Spleen (tissue), 11 donors: ENCODE data around the gene SLCO4A1. TPM values are rescaled to one million over a fixed set of nuclear protein-coding genes. Genes with fewer than 3 reads are reported as not detected.

Experiments used
- DNase-seq: peaks from one replicate; pipeline ENCODE4 v3.0.0-alpha.2; 2020
- H3K27ac ChIP-seq, 8 donors: fragments of 200-600 bp; sonication (generic) in 7 of 8; 1 replicate in 4 of 8; 2 replicates in 4 of 8; pipeline versions ENCODE4 v1.5.0 to v1.8.0; 2016 to 2021; ENCODE audit warnings: inconsistent platforms in 4 of 8, mild to moderate bottlenecking in 4 of 8, moderate library complexity in 1 of 8
- H3K27me3 ChIP-seq, 7 donors: fragments of 200-600 bp; sonication (generic) in 6 of 7; replicated peaks in 1 of 7; 1 replicate in 4 of 7; 2 replicates in 3 of 7; pipeline versions ENCODE4 v1.5.0 to v1.8.0; 2016 to 2021; ENCODE audit warnings: inconsistent platforms in 3 of 7, mild to moderate bottlenecking in 1 of 7
- H3K36me3 ChIP-seq, 6 donors: fragments of 200-600 bp; sonication (generic) in 5 of 6; 1 replicate in 4 of 6; 2 replicates in 2 of 6; pipeline versions ENCODE4 v1.5.0 to v1.8.0; 2016 to 2021; ENCODE audit warnings: inconsistent platforms in 2 of 6
- H3K4me1 ChIP-seq, 6 donors: fragments of 200-600 bp; sonication (generic) in 5 of 6; 1 replicate in 3 of 6; 2 replicates in 3 of 6; pipeline versions ENCODE4 v1.5.0 to v1.8.0; 2016 to 2021; ENCODE audit warnings: inconsistent platforms in 3 of 6
- H3K4me3 ChIP-seq, 8 donors: fragments of 200-600 bp; sonication (generic) in 7 of 8; 1 replicate in 4 of 8; 2 replicates in 4 of 8; pipeline versions ENCODE4 v1.5.0 to v1.8.0; 2016 to 2021; ENCODE audit warnings: inconsistent platforms in 4 of 8, mild to moderate bottlenecking in 4 of 8, moderate library complexity in 2 of 8
- H3K9me3 ChIP-seq, 8 donors: fragments of 200-600 bp; sonication (generic) in 7 of 8; 1 replicate in 4 of 8; 2 replicates in 4 of 8; pipeline versions ENCODE4 v1.5.0 to v1.8.0; 2016 to 2021; ENCODE audit warnings: inconsistent platforms in 4 of 8
- POLR2A ChIP-seq, 3 donors: fragments of 450-650 bp; IDR thresholded peaks; one replicate each; pipeline ENCODE4 v1.5.1; 2017; ENCODE audit warnings: antibody characterized with exemption in 3 of 3, mild to moderate bottlenecking in 1 of 3
- POLR2AphosphoS5 ChIP-seq, 3 donors: sonication (generic); formaldehyde crosslinking; IDR thresholded peaks; one replicate each; pipeline ENCODE4 v1.5.1; 2017; ENCODE audit warnings: antibody characterized with exemption in 3 of 3
- WGBS, 5 donors: extraction: QIAGEN DNeasy Blood & Tissue Kit in 3 of 5; methylation state at CpG; one replicate each; pipeline versions ENCODE4 v1.1.5 to v1.1.7; 2013 to 2018; 5-methylcytosine and 5-hydroxymethylcytosine counted together
- intact Hi-C: fragments of 100-400 bp; cut with DNase I; formaldehyde crosslinking; loops from one replicate; pipeline ENCODE4 v1.15.0; 2023; ENCODE audit warnings: low total_unique reads
- polyA plus RNA-seq, 3 donors: library from polyadenylated mRNA; stranded (reverse); fragments of 200-250 nt; gene quantifications; one replicate each; pipeline ENCODE4 v1.2.1, GENCODE V29; 2013
- total RNA-seq, 7 donors: library from RNA; depleted of rRNA in 3 of 7; stranded (reverse); fragments of >200 nt in 3 of 7; fragmentation: NEBNext Ultra II Directional in 4 of 7; extraction: Animal tissue kit (Norgen Biotek cat#: 25700) in 4 of 7; gene quantifications; one replicate each; pipeline versions ENCODE4 v1.1.0 to v1.2.1, GENCODE V29; 2016 to 2021
- TF ChIP-seq, protein P1 (sequence below), 11 experiments: fragments of 200-600 bp in 7 of 11; fragments of 450-650 bp in 4 of 11; sonication (generic) in 4 of 11; IDR thresholded peaks in 8 of 11; conservative IDR thresholded peaks in 3 of 11; 1 replicate in 7 of 11; 2 replicates in 4 of 11; pipeline versions ENCODE4 v1.4.0 to v1.8.0; 2016 to 2021; ENCODE audit warnings: antibody characterized with exemption in 11 of 11, inconsistent platforms in 4 of 11, mild to moderate bottlenecking in 1 of 11
- donor health status: healthy with polysubstance abuse.
- donor health status: DM: no; HTN: no; CAD: no; lungs with moderate emphysema.
- donor health status: DM: no; HTN: no; CAD: no.
- donor health status: Bipolar disorder and iron deficiency.
- donor health status: healthy.
- donor health status: DM: no; HTN: no; CAD: no.
- donor health status: DM: yes; HTN: yes; CAD: no.

SLCO4A1 gene
- total and polyA plus RNA-seq, 10 donors = 2.9 to 16.3 (median 7.0) TPM

DNA sequence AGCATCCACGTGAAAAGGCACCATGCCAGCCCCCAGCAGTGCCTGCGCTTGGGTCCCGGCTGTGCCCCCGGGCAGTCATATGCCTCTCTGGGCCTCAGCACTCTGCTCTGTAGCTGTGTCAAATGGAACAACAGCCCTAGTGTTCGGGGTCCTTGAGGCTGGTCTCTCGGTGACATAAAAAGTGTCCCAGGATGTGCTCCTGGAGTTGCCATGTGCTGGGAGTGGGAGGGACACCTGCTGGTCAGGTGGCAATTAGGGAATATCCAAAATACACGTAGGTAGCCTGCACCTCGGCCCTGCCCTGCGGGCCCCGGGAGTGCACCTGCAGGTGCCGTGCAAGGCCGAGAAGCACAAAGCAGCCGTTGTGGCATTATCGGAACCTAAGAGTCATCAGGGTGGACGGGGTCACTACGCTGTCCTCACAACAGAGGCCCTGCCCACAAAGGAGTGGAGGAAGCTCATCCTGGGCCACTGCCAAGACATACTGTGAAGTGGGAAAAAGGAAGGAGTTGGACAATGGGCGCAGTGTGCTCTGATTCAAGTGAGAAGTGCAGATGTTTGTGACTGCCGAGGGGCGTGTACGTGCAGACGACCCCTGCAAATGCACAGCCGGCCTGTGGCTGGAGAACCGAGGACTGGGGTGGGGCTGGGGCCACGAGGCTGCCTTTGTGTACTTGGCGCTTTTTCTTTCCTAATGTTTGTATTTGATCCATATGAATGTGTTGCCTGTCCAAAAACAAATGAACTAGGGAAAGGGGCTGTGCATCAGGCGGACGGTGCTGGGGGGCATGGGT, 24.6 kb downstream of the SLCO4A1 start:
- Histone ChIP-seq H3K4me1 (peaks cover 0 to 34% (median 14%) of the 10 kb centered on the region in 6 donors), H3K4me3 (no peak overlapping the region), H3K9me3 (no peaks in the 10 kb centered on the region), H3K36me3 (peaks cover 0 to 7% (median 0%) of the 10 kb centered on the region in 6 donors), H3K27me3 (no peaks in the 10 kb centered on the region), H3K27ac (peak overlapping the region in 1 of 8 donors; percentile 26)
- WGBS, 5 donors = 59 to 75% (median 65%) methylated on average over 23 to 27 of the region's 27 CpGs
- intact Hi-C loops = loop anchor here (5.0 kb wide), 1 partner anchor 125 kb away; no protein-coding TSS in a partner anchor
- TF ChIP-seq, protein P1, sequence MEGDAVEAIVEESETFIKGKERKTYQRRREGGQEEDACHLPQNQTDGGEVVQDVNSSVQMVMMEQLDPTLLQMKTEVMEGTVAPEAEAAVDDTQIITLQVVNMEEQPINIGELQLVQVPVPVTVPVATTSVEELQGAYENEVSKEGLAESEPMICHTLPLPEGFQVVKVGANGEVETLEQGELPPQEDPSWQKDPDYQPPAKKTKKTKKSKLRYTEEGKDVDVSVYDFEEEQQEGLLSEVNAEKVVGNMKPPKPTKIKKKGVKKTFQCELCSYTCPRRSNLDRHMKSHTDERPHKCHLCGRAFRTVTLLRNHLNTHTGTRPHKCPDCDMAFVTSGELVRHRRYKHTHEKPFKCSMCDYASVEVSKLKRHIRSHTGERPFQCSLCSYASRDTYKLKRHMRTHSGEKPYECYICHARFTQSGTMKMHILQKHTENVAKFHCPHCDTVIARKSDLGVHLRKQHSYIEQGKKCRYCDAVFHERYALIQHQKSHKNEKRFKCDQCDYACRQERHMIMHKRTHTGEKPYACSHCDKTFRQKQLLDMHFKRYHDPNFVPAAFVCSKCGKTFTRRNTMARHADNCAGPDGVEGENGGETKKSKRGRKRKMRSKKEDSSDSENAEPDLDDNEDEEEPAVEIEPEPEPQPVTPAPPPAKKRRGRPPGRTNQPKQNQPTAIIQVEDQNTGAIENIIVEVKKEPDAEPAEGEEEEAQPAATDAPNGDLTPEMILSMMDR (IDR thresholded peaks at IDR 0.05 in 8 of 11, conservative IDR thresholded peaks at IDR 0.05 in 3 of 11) = no peak
- peak in 2 of 3 donors; percentile 36 to 44 for TF ChIP-seq POLR2AphosphoS5 (IDR thresholded peaks at IDR 0.05)
- no peak for TF ChIP-seq POLR2A (IDR thresholded peaks at IDR 0.05)
- DNase-seq = no peak

- Histone ChIP-seq H3K9me3 (no peaks in the 10 kb centered on the region), H3K4me3 (no peak overlapping the region), H3K27me3 (no peaks in the 10 kb centered on the region), H3K4me1 (peaks cover 0 to 42% (median 14%) of the 10 kb centered on the region in 6 donors), H3K27ac (no peak overlapping the region), H3K36me3 (peaks cover 0 to 7% (median 0%) of the 10 kb centered on the region in 6 donors)
- WGBS, 5 donors = 81 to 87% (median 86%) methylated on average over 29 to 30 of the region's 30 CpGs
- intact Hi-C loops = loop anchor here (5.0 kb wide), 1 partner anchor 125 kb away; no protein-coding TSS in a partner anchor
- DNase-seq = no peak
- TF ChIP-seq POLR2AphosphoS5 (IDR thresholded peaks at IDR 0.05) = no peak
Measured at GRCh38 chr20:62667530-62668440, 25.5 kb downstream of the SLCO4A1 start.

GRCh38 chr20:62668441-62669027, 26.2 kb downstream of the SLCO4A1 start:
- TF ChIP-seq, protein P1 (IDR thresholded peaks at IDR 0.05 in 8 of 11, conservative IDR thresholded peaks at IDR 0.05 in 3 of 11) = peak; percentile 79 to 93 (median 89)
- TF ChIP-seq POLR2A (IDR thresholded peaks at IDR 0.05) (no peak), POLR2AphosphoS5 (IDR thresholded peaks at IDR 0.05) (no peak)
- Histone ChIP-seq H3K4me3 (no peak overlapping the region), H3K9me3 (no peaks in the 10 kb centered on the region), H3K27me3 (no peaks in the 10 kb centered on the region), H3K36me3 (peaks cover 0 to 7% (median 0%) of the 10 kb centered on the region in 6 donors), H3K27ac (no peak overlapping the region), H3K4me1 (peaks cover 0 to 50% (median 17%) of the 10 kb centered on the region in 6 donors)
- DNase-seq = no peak
- intact Hi-C loops = loop anchor here (5.0 kb wide), 1 partner anchor 124 kb away; no protein-coding TSS in a partner anchor
- WGBS, 5 donors = 62 to 75% (median 68%) methylated on average over 9 to 13 of the region's 13 CpGs

DNA sequence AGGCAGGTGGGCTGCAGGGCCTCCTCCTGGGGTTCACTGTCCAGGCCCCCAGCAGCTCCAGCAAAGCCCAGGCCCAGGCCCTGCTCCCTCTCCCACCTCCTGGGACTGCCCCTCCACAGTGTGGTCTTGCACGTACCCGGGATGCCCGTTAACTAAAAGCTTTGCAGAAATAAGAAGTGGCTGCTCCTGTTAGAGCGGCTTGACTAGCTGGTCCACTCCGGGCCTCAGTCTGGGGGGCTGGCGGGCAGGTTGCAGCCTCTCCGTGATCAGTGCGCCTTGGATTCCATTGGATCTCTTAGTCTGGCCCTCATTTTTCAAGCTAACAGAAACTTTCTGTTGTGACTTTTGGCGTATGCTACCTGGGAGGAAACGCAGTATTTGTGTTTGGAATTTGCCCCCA, 26.9 kb downstream of the SLCO4A1 start:
- 90 to 97% (median 93%) methylated on average over 9 to 10 of the region's 10 CpGs for WGBS, 5 donors

More for the DNA sequence above, 26.9 kb downstream of the SLCO4A1 start:
- no peak overlapping the region for H3K4me3 ChIP-seq
- H3K4me1 ChIP-seq = peaks cover 0 to 56% (median 20%) of the 10 kb centered on the region in 6 donors
- H3K27ac ChIP-seq = no peak overlapping the region
- H3K9me3 ChIP-seq = no peaks in the 10 kb centered on the region
- TF ChIP-seq, protein P1 (IDR thresholded peaks at IDR 0.05 in 8 of 11, conservative IDR thresholded peaks at IDR 0.05 in 3 of 11) = no peak
- no peak for TF ChIP-seq POLR2AphosphoS5 (IDR thresholded peaks at IDR 0.05)
- TF ChIP-seq POLR2A (IDR thresholded peaks at IDR 0.05) = no peak
- H3K36me3 ChIP-seq = peaks cover 0 to 7% (median 0%) of the 10 kb centered on the region in 6 donors
- intact Hi-C loops = loop anchor here (5.0 kb wide), 1 partner anchor 123 kb away; no protein-coding TSS in a partner anchor
- H3K27me3 ChIP-seq = peaks cover 0 to 6% (median 0%) of the 10 kb centered on the region in 7 donors
- DNase-seq = no peak
